GF-D8 (cell line): ENCODE data around the gene USP30.

Experiments used
- DNase-seq: peaks from one replicate; lab custom pipeline; 2025; lab: John Stamatoyannopoulos, UW

The USP30 gene

GRCh38 chr12:109127533-109128242 is 75.3 kb downstream of the USP30 start:
- no peak for DNase-seq

GRCh38 chr12:109130297-109131153 is 78.1 kb downstream of the USP30 start:
- no peak for DNase-seq

- no peak for DNase-seq
Observed at GRCh38 chr12:109131154-109132050, 79.0 kb downstream of the USP30 start.

- DNase-seq: no peak
Observed at GRCh38 chr12:109134186-109134917, 82.0 kb downstream of the USP30 start.

GRCh38 chr12:109137055-109137454 is 84.7 kb downstream of the USP30 start:
- no peak for DNase-seq
